Muscle of arm (tissue), 12 donors: ENCODE results near the gene RGS5. TPM values are rescaled to one million over a fixed set of nuclear protein-coding genes. Genes with fewer than 3 reads are reported as not detected.

Experiments
- DNase-seq: peaks from one replicate; pipeline ENCODE4 v3.0.0-alpha.2; 2013
- polyA plus RNA-seq, 12 donors: library from polyadenylated mRNA; unstranded; fragments of 120-200 nt; gene quantifications; one replicate each; pipeline ENCODE4 v1.2.1, GENCODE V29; 2013; ENCODE audit not compliant: insufficient read length in 12 of 12

The RGS5 gene
- polyA plus RNA-seq, 12 donors, result 29.0 to 59.6 (median 40.5) TPM; not detected in 1

DNA sequence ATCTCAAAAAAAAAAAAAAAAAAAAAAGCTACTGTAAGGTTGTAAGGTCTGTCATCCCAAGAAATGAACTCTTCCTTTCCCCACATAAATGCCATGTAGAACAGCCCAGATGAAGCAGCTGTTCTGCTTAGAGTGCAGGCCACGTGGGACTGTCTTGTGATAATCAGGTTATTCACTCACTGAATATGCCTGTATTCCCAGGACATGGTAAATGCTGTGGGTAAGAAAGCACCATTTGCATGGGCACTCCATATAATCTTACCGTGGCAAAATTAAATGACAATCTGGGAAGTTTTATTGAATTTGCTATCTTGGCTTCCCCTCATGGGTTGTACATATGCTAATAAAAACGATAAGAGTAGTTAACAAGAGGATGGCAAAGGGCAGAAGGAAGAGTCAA lies 13.8 kb downstream of the RGS5 start:
- DNase-seq, result no peak

DNA sequence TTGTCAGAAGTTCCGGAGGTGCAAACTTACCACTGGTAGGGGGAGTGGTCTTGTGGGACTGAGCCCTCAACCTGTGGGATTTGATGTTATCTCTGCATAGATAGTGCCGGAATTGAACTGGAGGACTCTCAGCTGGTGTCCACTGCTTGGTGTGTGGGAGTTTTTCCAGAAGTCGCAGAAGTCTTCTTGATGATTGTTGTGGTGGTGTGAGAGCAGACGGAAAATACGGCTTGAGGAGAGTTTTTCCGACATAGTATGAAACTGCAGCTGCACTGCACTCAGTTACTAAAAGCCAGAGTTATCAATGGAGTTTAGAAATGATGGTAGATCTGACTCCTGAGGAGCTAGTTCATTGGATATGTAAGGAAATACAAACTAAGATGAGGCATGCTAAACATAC lies 14.9 kb downstream of the RGS5 start:
- DNase-seq, result no peak

- no peak for DNase-seq
Measured at GRCh38 chr1:163186862-163187261, 15.9 kb downstream of the RGS5 start.

GRCh38 chr1:163182330-163182949 lies 20.3 kb downstream of the RGS5 start:
- no peak for DNase-seq

DNA sequence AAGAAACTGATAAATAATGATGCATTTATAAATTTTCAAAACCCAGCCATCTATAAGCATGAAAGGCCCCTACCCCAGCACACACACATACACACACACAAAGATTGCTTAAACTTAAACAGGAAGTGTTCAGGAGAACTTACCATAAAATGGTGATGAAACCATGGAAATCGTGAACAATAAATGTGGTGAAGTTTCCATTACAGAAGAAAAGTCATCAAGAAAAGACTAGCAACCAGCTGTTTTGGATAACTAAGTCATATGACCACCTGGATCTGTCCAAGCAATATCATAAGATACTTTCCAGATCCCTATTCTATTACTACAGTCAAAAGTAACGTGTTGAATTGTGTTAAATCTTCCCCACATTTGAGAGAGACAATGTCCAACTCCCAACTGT lies 24.1 kb downstream of the RGS5 start:
- DNase-seq, result no peak

DNA sequence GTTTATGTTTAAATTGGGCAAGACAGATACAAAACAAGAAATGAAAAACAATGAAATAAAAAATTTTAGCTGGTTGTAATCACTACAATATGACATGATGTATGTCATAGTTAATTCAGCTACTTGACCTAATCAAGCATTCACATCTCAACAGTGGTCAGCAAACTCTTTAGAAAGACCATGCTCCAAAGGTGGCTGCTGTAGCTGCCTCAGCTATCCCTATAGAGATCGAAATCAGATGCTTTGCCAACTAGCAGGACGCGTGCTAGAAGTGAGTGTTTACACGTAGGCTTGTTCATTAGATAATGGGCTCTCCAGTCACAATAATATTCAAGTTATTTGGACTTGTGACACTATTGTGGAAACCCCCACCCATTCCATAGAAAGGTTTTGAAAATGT lies 25.9 kb downstream of the RGS5 start:
- no peak for DNase-seq

DNA sequence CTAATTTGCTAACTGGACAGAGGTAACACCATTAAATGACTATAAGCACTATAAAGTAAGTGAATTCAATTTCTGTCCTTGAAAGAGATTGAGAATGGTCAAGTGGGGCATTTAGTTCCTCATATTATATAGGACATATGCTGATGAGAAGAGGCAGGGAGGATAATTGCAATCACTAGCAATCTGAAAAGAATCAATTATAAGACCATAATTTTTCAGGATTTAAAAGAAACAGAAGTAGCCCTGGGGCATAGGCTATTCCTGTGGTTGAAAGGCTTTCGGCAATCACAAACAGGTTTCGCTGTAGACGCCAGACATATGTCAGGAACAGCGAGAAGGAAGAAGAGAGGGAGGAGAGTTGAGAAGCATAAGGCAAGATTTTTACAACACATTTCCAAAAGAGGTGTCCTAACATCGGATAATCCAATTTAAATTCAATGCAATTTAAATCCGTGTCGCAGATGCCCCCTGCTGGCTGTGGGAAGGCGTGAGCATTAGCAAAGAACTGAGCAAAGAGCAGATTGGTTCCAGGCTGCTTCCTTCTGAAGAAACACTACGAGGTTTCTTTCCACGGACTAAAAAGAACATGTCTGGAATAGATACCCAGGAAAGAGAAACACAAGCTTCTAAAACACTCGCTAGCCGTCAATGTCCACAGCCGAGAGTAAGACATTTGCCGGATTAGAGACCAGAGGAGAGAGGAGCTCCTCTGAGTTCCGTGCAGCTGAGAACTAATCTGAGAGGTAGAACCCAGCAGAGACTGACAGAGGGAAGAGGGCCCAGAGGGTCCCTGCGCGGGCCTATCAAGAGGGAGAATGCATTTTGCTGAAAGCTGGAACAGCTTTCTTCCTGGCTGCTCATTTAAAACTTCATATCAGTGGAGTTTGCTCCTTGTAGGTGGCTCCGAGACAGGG lies 27.9 kb downstream of the RGS5 start:
- peak; percentile 48 for DNase-seq

GRCh38 chr1:163173121-163173520 lies 29.6 kb downstream of the RGS5 start:
- no peak for DNase-seq

DNA sequence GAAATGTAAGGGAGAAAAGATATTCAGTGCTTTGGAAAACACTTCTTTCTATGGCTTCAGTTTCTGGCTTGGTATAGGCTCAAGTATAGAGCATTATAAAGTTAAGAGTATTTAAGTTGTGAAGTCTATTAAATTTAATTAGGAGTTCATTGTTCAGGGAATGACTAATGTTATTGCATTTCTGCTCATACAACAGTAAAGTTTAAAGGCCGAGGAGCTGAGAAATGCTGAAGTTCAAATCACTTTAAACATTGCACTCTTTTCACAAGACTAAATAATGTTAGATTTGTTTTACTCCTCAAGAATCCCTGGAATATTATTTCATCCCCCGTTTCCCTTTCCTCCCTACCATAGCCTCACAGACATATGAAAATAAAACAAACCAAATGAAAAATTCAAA lies 30.1 kb downstream of the RGS5 start:
- DNase-seq, result no peak

DNA sequence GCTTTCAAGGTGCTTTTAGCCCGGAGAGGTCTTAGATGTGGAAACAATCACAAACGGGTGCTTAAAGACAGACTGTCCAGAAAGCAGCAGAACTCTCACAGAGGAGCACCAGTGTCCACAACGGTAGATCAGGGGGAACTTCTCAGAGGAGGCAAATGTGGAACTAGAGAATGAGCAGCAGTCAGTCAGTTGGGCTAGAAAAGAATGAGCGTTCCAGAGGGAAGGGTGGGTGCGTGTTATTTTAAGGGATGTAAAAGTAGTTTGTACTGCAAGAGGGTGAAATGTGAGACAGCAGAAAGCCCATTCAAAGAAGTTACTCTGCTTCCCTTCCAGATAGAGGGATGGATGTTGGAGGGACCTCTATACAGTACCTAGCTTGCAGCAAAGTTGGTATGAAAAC lies 30.9 kb downstream of the RGS5 start:
- no peak for DNase-seq

GRCh38 chr1:163170975-163171676 lies 31.6 kb downstream of the RGS5 start:
- DNase-seq, result no peak

DNA sequence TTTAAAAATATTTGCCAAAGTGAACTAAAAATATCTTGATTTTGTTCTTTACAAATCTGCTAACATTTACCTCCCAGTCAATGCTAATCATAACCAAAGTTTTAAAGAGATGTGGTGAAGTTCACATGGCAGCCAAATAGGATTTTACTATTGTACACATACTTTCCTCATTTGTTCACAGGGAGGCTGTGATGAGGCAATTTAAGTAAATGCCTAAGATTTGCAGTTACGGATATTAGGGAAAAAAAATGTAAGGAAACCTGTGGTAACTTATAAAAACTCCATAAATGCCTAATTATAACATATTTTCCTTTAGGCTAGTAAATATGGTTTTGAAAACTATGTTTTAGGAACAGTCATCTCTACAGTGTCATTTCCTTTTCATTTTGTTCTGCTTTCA lies 32.4 kb downstream of the RGS5 start:
- DNase-seq, result no peak

GRCh38 chr1:163169553-163169952 lies 33.2 kb downstream of the RGS5 start:
- no peak for DNase-seq

- DNase-seq, result peak; percentile 16
Measured at GRCh38 chr1:163168053-163168452, 34.7 kb downstream of the RGS5 start.

- DNase-seq, result no peak
Measured at GRCh38 chr1:163166886-163167555, 35.7 kb downstream of the RGS5 start.

GRCh38 chr1:163165119-163165518 lies 37.6 kb downstream of the RGS5 start:
- DNase-seq, result no peak

DNA sequence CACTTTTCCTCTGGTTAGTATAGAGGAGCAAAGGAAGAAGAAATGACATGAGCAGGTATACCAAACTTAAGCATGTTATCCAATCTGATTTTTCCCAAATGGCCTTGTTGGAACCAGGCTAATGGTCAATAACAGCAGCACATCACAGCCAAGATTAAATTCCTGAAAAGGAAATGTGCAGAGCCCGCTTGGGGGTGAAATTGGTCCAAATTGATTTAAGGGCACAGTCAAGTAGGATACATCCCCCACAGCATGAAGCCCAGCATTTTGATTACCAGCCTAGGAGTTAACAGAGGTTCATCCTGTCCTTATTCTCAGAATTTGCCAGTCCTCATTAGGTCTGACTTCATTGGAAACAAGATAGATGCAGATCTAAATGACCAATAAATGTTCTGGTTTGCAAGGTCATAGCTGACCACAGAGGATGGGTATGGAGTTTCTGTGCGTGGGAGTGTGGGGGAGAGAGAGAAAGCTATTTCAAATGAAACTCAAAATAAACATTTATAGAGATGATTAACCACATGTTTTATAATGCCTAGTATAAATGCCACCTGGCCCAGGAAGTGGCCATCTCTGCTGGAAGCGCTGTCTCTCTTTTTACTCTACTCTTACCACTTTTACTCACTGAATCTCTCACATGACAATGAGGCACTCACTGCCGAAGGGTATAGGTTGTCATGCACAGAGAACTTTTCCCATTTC lies 38.7 kb downstream of the RGS5 start:
- DNase-seq, result no peak

GRCh38 chr1:163163163-163163562 lies 39.6 kb downstream of the RGS5 start:
- DNase-seq, result no peak

- no peak for DNase-seq
Measured at GRCh38 chr1:163162381-163162914, 40.3 kb downstream of the RGS5 start.

DNA sequence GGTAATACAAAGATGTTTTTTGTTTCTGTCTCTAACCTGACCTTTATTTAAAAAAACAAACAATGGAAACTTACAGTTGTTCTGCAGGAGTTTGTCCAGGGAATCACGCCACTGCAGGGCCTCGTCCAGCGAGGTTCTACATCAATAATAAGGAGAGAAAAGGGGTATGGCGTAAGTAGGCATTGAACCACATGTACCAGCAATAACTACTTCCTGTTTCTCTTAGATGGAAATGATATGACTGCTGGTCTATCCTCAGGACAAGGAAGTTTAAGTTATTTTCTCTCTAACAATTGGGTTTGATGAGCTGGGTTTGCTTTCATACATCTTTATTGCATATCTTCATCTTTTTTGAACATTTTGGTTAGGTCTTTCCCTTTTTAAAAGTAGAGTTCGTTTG lies 40.9 kb downstream of the RGS5 start:
- DNase-seq, result no peak

GRCh38 chr1:163161337-163161736 lies 41.4 kb downstream of the RGS5 start:
- DNase-seq, result no peak
